ENCODE measurements around the gene CCDC117.

DNA sequence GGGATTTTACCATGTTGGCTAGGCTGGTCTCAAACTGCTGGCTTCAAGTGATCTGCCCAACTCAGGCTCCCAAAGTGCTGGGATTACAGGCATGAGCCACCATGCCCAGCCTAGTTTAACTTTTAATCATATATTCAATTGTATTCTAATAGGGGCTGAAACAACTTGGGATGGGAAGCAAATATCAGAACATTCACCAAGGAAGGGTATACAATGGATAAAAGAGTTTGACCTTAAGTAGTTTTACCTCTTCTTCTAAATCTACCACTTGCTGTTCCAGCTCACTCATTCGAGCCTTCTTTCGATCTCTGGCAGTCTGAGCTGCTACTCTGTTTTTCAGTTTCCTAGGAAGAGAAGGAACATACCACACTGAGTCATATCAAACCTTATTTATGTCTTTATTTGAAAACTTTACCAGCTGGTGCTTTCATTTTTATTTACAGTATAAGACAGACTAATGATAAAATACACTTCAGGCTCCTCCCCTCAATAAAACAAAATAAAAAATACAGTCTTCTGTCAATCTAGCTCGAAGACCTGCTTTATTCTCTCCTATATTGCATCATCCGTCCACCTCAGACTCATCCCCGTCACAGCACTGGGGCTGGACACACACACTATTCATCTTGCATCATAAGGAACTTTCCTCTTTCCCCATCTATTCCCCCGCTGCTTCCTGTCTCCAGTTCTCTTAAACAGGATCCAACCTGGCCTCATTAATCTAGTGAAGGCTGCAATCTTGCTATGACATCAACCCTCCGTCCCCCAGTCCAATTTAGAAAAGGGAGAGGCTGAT lies 26.5 kb downstream of the CCDC117 start:
- peak; percentile 76 for TF ChIP-seq POLR2A (IDR thresholded peaks at IDR 0.05)
- TF ChIP-seq, protein P1, sequence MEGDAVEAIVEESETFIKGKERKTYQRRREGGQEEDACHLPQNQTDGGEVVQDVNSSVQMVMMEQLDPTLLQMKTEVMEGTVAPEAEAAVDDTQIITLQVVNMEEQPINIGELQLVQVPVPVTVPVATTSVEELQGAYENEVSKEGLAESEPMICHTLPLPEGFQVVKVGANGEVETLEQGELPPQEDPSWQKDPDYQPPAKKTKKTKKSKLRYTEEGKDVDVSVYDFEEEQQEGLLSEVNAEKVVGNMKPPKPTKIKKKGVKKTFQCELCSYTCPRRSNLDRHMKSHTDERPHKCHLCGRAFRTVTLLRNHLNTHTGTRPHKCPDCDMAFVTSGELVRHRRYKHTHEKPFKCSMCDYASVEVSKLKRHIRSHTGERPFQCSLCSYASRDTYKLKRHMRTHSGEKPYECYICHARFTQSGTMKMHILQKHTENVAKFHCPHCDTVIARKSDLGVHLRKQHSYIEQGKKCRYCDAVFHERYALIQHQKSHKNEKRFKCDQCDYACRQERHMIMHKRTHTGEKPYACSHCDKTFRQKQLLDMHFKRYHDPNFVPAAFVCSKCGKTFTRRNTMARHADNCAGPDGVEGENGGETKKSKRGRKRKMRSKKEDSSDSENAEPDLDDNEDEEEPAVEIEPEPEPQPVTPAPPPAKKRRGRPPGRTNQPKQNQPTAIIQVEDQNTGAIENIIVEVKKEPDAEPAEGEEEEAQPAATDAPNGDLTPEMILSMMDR (IDR thresholded peaks at IDR 0.05): no peak
